Osteocyte (in vitro differentiated cells): Measurements from ENCODE around the gene CCDC190. TPM values are rescaled to one million over a fixed set of nuclear protein-coding genes. Genes with fewer than 3 reads are reported as not detected.
"Not testable (repeated sequence)": the region's sequence is repeated elsewhere in the genome, so short reads cannot be mapped to it uniquely, and the experiment has no call there.

Source experiments
- DNase-seq: peaks from one replicate; pipeline ENCODE4 v3.0.0; 2021; ENCODE audit warnings: mixed read lengths; ENCODE audit not compliant: unreplicated experiment; ENCODE audit errors: extremely low spot score
- H3K27ac Mint-ChIP-seq: one replicate; pipeline ENCODE4 v1.8.0; 2021; ENCODE audit warnings: mild to moderate bottlenecking, mixed read lengths; ENCODE audit not compliant: unreplicated experiment
- H3K27me3 Mint-ChIP-seq: one replicate; pipeline ENCODE4 v1.8.0; 2021; ENCODE audit warnings: mixed read lengths; ENCODE audit not compliant: unreplicated experiment
- H3K36me3 Mint-ChIP-seq: one replicate; pipeline ENCODE4 v1.8.0; 2021; ENCODE audit warnings: mixed read lengths; ENCODE audit not compliant: unreplicated experiment
- H3K4me1 Mint-ChIP-seq: one replicate; pipeline ENCODE4 v1.8.0; 2021; ENCODE audit warnings: mixed read lengths; ENCODE audit not compliant: unreplicated experiment
- H3K4me3 Mint-ChIP-seq: one replicate; pipeline ENCODE4 v1.8.0; 2021; ENCODE audit warnings: mild to moderate bottlenecking, moderate library complexity, mixed read lengths; ENCODE audit not compliant: unreplicated experiment
- H3K9me3 Mint-ChIP-seq: one replicate; pipeline ENCODE4 v1.8.0; 2021; ENCODE audit warnings: mixed read lengths; ENCODE audit not compliant: unreplicated experiment
- CTCF ChIP-seq: fragments of 200-600 bp; sonication (generic); IDR thresholded peaks from 2 replicates; pipeline ENCODE4 v1.5.0; 2021; ENCODE audit warnings: antibody characterized with exemption, mild to moderate bottlenecking, moderate library complexity
- total RNA-seq: library from RNA; stranded (reverse); gene quantifications from 2 replicates; pipeline ENCODE4 v1.2.1, GENCODE V29; 2021

Gene CCDC190
- total RNA-seq, 1 donor from 2014 or later, result 1.1 TPM

DNA sequence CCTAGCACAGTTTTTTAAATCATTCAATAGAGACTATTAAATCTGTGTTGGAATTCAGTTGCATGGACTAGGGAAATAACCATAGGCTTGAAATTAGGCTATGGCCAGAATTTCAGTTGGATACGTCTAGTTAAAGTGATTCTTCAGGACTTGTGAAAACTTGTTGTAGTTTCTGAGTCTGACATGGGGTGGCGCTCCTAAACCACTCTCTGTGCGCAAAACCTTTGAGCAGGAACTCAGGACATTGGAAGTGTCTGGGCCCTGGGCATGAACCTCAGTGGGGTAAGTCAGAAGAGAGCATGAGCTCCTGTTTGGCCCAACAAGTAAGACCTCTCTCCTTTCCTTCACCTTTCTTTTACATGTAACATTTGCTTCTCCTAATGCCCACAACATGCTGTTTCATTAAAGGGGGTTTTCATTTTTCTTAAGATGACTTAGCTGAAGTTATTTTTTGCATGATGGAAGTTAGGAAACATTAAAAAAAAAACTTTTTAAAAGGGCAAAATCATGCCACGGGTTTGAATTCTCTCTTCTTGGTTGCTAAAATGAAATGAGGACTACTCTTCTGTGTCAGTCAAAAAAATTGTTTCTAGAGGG is 17.1 kb upstream of the CCDC190 start:
- no peak overlapping the region for H3K4me3 Mint-ChIP-seq
- peak overlapping the region; percentile 15 for H3K27ac Mint-ChIP-seq
- no peaks in the 10 kb centered on the region for H3K27me3 Mint-ChIP-seq
- peak; percentile 91 for TF ChIP-seq CTCF
- peaks cover 20% of the 10 kb centered on the region for H3K4me1 Mint-ChIP-seq
- peaks cover 3% of the 10 kb centered on the region for H3K36me3 Mint-ChIP-seq
- DNase-seq, result no peak
- peaks cover 1% of the 10 kb centered on the region for H3K9me3 Mint-ChIP-seq

DNA sequence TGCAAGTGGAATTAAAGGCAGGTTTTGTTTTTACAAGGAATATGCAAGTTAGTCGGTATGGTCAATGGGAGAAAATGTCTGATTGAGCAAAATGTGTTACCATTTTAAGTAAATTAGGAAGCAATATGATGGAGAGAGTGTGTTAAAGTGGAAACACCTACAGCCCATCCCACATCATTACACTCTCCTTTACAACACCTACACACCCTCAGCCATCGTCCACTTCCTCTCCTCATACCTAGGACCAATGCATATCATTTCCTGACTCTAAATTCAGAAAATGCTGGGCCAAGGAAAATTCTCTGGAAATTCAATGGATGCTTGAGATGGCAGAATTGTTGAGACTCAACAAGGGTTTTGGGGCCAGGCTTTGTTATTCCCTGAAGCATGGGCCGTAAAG is 16.4 kb upstream of the CCDC190 start:
- Mint-ChIP-seq H3K27ac (no peak overlapping the region), H3K4me3 (no peak overlapping the region), H3K27me3 (no peaks in the 10 kb centered on the region), H3K36me3 (peaks cover 7% of the 10 kb centered on the region), H3K4me1 (peaks cover 25% of the 10 kb centered on the region), H3K9me3 (peaks cover 6% of the 10 kb centered on the region)
- TF ChIP-seq CTCF, result no peak
- DNase-seq, result no peak

- Mint-ChIP-seq H3K9me3 (peaks cover 11% of the 10 kb centered on the region), H3K36me3 (peaks cover 11% of the 10 kb centered on the region), H3K27me3 (no peaks in the 10 kb centered on the region), H3K27ac (no peak overlapping the region), H3K4me3 (no peak overlapping the region), H3K4me1 (peaks cover 25% of the 10 kb centered on the region)
- no peak for TF ChIP-seq CTCF
- DNase-seq, result no peak
Observed at GRCh38 chr1:162876751-162877150, 15.8 kb upstream of the CCDC190 start.

DNA sequence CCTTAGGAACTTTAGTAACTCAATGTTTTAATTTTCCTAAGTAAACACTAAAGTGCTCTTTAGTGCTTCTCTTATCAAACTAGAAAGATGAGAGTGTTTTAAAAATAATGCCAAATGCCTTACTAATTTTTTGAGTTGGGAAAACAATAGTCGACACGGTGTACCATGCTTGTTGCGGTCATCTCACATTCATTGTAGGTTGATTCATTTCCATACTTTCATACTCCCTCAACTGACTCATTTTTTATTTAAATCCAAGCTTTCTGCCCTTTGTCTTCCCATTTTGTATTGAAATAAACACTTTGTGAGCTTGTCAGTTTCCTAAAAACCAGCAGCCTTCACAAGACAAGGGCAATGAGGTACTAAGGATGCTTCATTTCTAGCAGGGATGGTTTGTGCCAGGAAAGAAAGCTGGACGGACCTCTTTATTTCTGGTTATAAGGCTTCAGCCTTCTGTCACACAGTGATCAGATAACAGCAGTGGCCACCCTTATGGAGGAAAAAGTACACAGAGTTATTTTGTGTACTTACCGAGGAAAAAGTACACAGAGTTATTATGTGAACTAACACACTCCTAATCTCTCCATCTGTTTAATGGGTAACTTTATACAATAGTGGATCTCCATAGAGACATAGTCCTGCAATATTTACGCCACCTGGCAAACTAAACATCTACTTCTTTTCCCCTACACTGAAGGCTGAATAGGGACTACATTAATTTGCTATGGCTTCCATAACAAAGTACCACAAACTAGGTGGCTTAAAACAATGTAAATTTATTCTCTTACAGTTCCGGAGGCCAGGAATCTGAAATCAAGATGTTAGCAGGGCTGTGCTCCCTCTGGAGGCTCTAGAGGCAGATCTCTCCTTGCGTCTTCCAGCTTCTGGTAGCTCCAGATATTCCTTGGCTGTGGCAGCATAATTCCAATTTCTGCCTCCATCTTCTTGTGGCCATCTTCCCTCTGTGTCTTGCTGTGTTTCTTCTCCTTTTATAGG is 13.0 kb upstream of the CCDC190 start:
- Mint-ChIP-seq H3K27me3 (no peaks in the 10 kb centered on the region), H3K4me1 (peaks cover 25% of the 10 kb centered on the region), H3K36me3 (peaks cover 30% of the 10 kb centered on the region), H3K9me3 (peaks cover 32% of the 10 kb centered on the region), H3K4me3 (no peak overlapping the region), H3K27ac (peak overlapping the region; percentile 71)
- DNase-seq, result no peak
- TF ChIP-seq CTCF, result peak; percentile 50

- H3K4me3 Mint-ChIP-seq, result no peak overlapping the region
- H3K36me3 Mint-ChIP-seq, result peaks cover 30% of the 10 kb centered on the region
- no peak for DNase-seq
- H3K4me1 Mint-ChIP-seq, result peaks cover 23% of the 10 kb centered on the region
- H3K27ac Mint-ChIP-seq, result peak overlapping the region; percentile 71
- TF ChIP-seq CTCF, result no peak
- H3K9me3 Mint-ChIP-seq, result peaks cover 32% of the 10 kb centered on the region
- no peaks in the 10 kb centered on the region for H3K27me3 Mint-ChIP-seq
Observed at GRCh38 chr1:162872981-162873380, 12.0 kb upstream of the CCDC190 start.

- H3K9me3 Mint-ChIP-seq, result peaks cover 32% of the 10 kb centered on the region
- not testable (repeated sequence) for H3K27ac Mint-ChIP-seq, H3K4me3 Mint-ChIP-seq, DNase-seq, H3K27me3 Mint-ChIP-seq
- peaks cover 30% of the 10 kb centered on the region for H3K36me3 Mint-ChIP-seq
- peaks cover 21% of the 10 kb centered on the region for H3K4me1 Mint-ChIP-seq
Observed at GRCh38 chr1:162871417-162871816, 10.4 kb upstream of the CCDC190 start.
